ENCODE measurements around the gene FGFR1OP2.

The FGFR1OP2 gene

GRCh38 chr12:27015730-27016076 lies 77.4 kb downstream of the FGFR1OP2 start:
- no peak overlapping the region for H3K4me3 ChIP-seq (ENCODE audit: low read depth in 1 of 2, low read length in 2 of 2)
- no peaks in the 10 kb centered on the region for H3K9me3 ChIP-seq (ENCODE audit: control insufficient read depth in 1 of 2, low read length in 2 of 2)
- peak overlapping the region; percentile 89 for H3K27ac ChIP-seq (ENCODE audit: low read length)
- H3K27me3 ChIP-seq (ENCODE audit: low read depth, low read length) = no peaks in the 10 kb centered on the region
- peaks cover 0 to 5% of the 10 kb centered on the region in 2 donors for H3K36me3 ChIP-seq (ENCODE audit: control insufficient read depth in 1 of 2, insufficient read depth in 2 of 2, low read length in 2 of 2)
- H3K4me1 ChIP-seq (ENCODE audit: control insufficient read depth in 1 of 2, insufficient read depth in 2 of 2, low read length in 2 of 2) = peaks cover 20 to 31% of the 10 kb centered on the region in 2 donors
